Right lobe of liver (tissue), 6 donors: Measurements from ENCODE around the gene CAMTA1. TPM values are rescaled to one million over a fixed set of nuclear protein-coding genes. Genes with fewer than 3 reads are reported as not detected.

Experiments
- ATAC-seq, 4 donors: fragments of 200-7000 bp; cut with Tn5 transposase; one replicate each; pipeline ENCODE4 v1.9.1; 2020; ENCODE audit warnings: mild to moderate bottlenecking in 4 of 4, moderate library complexity in 4 of 4
- DNase-seq, 3 donors: peaks; one replicate each; pipeline ENCODE4 v3.0.0-alpha.2; 2020
- H3K27ac ChIP-seq, 3 donors: fragments of 200-600 bp; one replicate each; pipeline ENCODE4 v1.8.0; 2022
- H3K27me3 ChIP-seq, 2 donors: fragments of 200-600 bp; one replicate each; pipeline ENCODE4 v1.8.0; 2022
- H3K36me3 ChIP-seq, 4 donors: fragments of 200-600 bp; sonication (generic) in 1 of 4; one replicate each; pipeline versions ENCODE4 v1.5.1 to v1.8.0; 2017 to 2022; ENCODE audit warnings: control low read depth in 1 of 4
- H3K4me1 ChIP-seq, 4 donors: fragments of 200-600 bp; sonication (generic) in 1 of 4; one replicate each; pipeline versions ENCODE4 v1.5.1 to v1.8.0; 2017 to 2022; ENCODE audit warnings: control low read depth in 1 of 4
- H3K4me3 ChIP-seq, 3 donors: fragments of 200-600 bp; one replicate each; pipeline ENCODE4 v1.8.0; 2022
- H3K9me3 ChIP-seq, 4 donors: fragments of 200-600 bp; sonication (generic) in 1 of 4; one replicate each; pipeline versions ENCODE4 v1.5.1 to v1.8.0; 2017 to 2022; ENCODE audit warnings: control low read depth in 1 of 4
- POLR2A ChIP-seq: fragments of 450-650 bp; IDR thresholded peaks from one replicate; pipeline ENCODE4 v1.6.1; 2017; ENCODE audit warnings: antibody characterized with exemption, mild to moderate bottlenecking
- WGBS: methylation state at CpG from one replicate; pipeline ENCODE4 v1.1.6; 2018; ENCODE audit warnings: low coverage, low lambda C conversion rate; ENCODE audit not compliant: insufficient coverage; ENCODE audit errors: missing lambda C conversion rate; 5-methylcytosine and 5-hydroxymethylcytosine counted together
- intact Hi-C, 2 donors: fragments of 100-400 bp; cut with DNase I; formaldehyde crosslinking; loops; one replicate each; pipeline versions ENCODE4 v1.11.2 to v1.14.1; 2022
- total RNA-seq, 6 experiments: library from RNA; depleted of rRNA in 2 of 6; stranded (reverse); fragments of >200 nt in 2 of 6; fragmentation: NEBNext Ultra II Directional in 3 of 6; extraction: Animal tissue kit (Norgen Biotek cat#: 25700) in 3 of 6; gene quantifications; one replicate each; pipeline versions ENCODE4 v1.1.0 to v1.2.4, GENCODE V29; 2016 to 2023
- TF ChIP-seq, protein P1 (sequence below), 4 donors: fragments of 200-600 bp in 3 of 4; fragments of 450-650 bp in 1 of 4; IDR thresholded peaks; one replicate each; pipeline versions ENCODE4 v1.5.1 to v1.8.0; 2016 to 2022; ENCODE audit warnings: antibody characterized with exemption in 4 of 4, mild to moderate bottlenecking in 2 of 4
- donor health status: DM: no; HTN: yes; CAD: no.
- donor health status: DM: no; HTN: no; CAD: no.
- donor health status: DM: no; HTN: no; CAD: no.
- donor health status: DM: no; HTN: yes; CAD: no.
- donor health status: DM: no; HTN: yes; CAD: no.

CAMTA1 gene
- total RNA-seq, 6 experiments from 2014 or later: 32.3 to 49.4 (median 37.2) TPM

DNA sequence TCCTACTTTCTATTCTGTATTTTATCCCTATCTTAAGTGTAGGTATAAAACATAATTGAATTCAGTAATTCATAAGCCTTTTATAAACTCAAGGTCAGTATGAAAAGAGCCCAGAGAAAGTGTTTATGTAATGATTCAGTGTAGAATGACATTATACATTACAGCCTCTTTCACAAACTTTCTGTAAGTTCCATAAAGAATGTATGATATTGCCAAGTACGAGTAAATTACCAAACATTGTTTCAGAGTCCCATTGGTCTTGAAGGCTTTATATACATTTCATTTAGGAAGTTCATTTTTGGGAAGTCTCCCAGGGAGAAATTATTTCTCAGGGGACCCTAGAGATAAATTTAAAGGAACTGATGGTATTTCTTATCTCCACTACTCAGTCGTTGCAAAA is 948.0 kb downstream of the CAMTA1 start:
- no peak for ATAC-seq

DNA sequence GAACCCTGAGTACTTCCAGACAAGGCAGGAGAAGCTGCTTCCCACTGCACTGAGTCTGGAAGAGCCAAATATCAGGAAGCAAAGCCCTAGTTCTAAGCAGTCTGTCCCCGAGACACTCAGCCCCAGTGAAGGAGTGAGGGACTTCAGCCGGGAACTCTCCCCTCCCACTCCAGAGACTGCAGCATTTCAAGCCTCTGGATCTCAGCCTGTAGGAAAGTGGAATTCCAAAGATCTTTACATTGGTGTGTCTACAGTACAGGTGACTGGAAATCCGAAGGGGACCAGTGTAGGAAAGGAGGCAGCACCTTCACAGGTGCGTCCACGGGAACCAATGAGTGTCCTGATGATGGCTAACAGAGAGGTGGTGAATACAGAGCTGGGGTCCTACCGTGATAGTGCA is 952.8 kb downstream of the CAMTA1 start:
- TF ChIP-seq, protein P1, sequence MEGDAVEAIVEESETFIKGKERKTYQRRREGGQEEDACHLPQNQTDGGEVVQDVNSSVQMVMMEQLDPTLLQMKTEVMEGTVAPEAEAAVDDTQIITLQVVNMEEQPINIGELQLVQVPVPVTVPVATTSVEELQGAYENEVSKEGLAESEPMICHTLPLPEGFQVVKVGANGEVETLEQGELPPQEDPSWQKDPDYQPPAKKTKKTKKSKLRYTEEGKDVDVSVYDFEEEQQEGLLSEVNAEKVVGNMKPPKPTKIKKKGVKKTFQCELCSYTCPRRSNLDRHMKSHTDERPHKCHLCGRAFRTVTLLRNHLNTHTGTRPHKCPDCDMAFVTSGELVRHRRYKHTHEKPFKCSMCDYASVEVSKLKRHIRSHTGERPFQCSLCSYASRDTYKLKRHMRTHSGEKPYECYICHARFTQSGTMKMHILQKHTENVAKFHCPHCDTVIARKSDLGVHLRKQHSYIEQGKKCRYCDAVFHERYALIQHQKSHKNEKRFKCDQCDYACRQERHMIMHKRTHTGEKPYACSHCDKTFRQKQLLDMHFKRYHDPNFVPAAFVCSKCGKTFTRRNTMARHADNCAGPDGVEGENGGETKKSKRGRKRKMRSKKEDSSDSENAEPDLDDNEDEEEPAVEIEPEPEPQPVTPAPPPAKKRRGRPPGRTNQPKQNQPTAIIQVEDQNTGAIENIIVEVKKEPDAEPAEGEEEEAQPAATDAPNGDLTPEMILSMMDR (IDR thresholded peaks at IDR 0.05): no peak
- TF ChIP-seq POLR2A: no peak
- no peak for ATAC-seq
- intact Hi-C loops: no loop called here

More for the DNA sequence above, 948.0 kb downstream of the CAMTA1 start:
- WGBS: 63% methylated on average over 2 of the region's 2 CpGs
- no peaks in the 10 kb centered on the region for H3K27me3 ChIP-seq
- H3K4me3 ChIP-seq: no peak overlapping the region
- no peaks in the 10 kb centered on the region for H3K4me1 ChIP-seq
- intact Hi-C loops: no loop called here
- H3K36me3 ChIP-seq: no peaks in the 10 kb centered on the region
- H3K27ac ChIP-seq: no peak overlapping the region
- no peak for DNase-seq
- no peak for TF ChIP-seq POLR2A
- TF ChIP-seq, protein P1 (IDR thresholded peaks at IDR 0.05): no peak
- H3K9me3 ChIP-seq: no peaks in the 10 kb centered on the region

DNA sequence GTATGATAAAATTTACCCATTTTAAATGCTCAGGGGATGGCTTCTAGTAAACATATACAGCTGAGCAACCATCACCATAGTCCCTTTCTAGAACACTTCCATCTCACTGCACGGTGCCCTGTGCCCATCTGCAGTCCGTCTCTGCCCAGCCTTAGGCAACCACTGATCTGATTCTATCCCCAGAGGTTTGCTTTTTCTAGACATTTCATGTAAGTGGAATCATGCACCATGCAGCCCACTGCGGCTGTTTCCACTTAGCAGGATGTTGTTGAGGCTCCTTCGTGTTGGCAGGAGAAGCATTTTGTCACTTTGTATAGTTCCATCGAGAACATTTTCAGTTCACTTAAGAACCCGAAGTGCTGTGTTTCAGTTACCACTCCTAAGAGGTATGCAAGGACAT is 958.1 kb downstream of the CAMTA1 start:
- ATAC-seq (no peak), DNase-seq (no peak)
- no peak for TF ChIP-seq POLR2A
- TF ChIP-seq, protein P1 (IDR thresholded peaks at IDR 0.05): no peak
- Histone ChIP-seq H3K27me3 (no peaks in the 10 kb centered on the region), H3K4me3 (no peak overlapping the region), H3K27ac (no peak overlapping the region), H3K9me3 (no peaks in the 10 kb centered on the region), H3K36me3 (no peaks in the 10 kb centered on the region), H3K4me1 (no peaks in the 10 kb centered on the region)
- intact Hi-C loops: no loop called here
- WGBS: 81% methylated on average over 6 of the region's 6 CpGs

More for the DNA sequence above, 952.8 kb downstream of the CAMTA1 start:
- Histone ChIP-seq H3K36me3 (no peaks in the 10 kb centered on the region), H3K4me3 (no peak overlapping the region), H3K9me3 (no peaks in the 10 kb centered on the region), H3K27me3 (no peaks in the 10 kb centered on the region), H3K4me1 (no peaks in the 10 kb centered on the region), H3K27ac (no peak overlapping the region)
- no peak for DNase-seq
- 68% methylated on average over 4 of the region's 6 CpGs for WGBS

DNA sequence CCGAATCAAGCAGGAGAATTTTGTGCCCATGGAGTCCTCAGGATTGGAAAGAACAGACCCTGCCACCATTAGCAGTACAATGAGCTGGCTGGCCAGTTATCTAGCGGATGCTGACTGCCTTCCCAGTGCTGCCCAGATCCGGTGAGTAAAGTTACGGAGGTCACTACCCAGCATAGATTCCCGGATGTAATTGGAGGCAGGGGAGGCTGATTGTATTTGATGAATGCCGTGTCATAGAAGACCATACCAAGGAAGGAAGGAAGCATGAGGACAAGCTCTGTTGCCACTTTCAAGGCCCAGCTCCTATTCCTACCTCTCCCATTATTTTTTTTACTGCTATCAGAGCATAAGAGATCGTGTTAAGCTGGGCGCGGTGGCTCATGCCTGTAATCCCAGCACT is 959.6 kb downstream of the CAMTA1 start:
- H3K27ac ChIP-seq: no peak overlapping the region
- WGBS: 87% methylated on average over 5 of the region's 9 CpGs
- no peaks in the 10 kb centered on the region for H3K36me3 ChIP-seq
- intact Hi-C loops: no loop called here
- ATAC-seq (peak in 1 of 4 donors; percentile 36), DNase-seq (no peak)
- H3K4me3 ChIP-seq: no peak overlapping the region
- H3K9me3 ChIP-seq: no peaks in the 10 kb centered on the region
- no peaks in the 10 kb centered on the region for H3K4me1 ChIP-seq
- no peak for TF ChIP-seq POLR2A
- TF ChIP-seq, protein P1 (IDR thresholded peaks at IDR 0.05): no peak
- H3K27me3 ChIP-seq: no peaks in the 10 kb centered on the region

DNA sequence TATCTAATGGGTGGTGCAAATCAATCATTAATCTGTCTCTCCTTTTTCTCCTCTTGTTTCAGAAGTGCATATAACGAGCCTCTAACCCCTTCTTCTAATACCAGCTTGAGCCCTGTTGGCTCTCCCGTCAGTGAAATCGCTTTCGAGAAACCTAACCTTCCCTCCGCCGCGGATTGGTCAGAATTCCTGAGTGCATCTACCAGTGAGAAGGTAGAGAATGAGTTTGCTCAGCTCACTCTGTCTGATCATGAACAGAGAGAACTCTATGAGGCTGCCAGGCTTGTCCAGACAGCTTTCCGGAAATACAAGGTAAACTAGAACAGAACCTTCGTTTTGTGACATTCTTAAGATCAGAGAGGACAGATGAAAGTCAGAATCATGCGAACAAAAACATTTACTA is 960.5 kb downstream of the CAMTA1 start:
- intact Hi-C loops: no loop called here
- Histone ChIP-seq H3K27ac (no peak overlapping the region), H3K4me3 (no peak overlapping the region), H3K4me1 (no peaks in the 10 kb centered on the region), H3K36me3 (no peaks in the 10 kb centered on the region), H3K9me3 (no peaks in the 10 kb centered on the region), H3K27me3 (no peaks in the 10 kb centered on the region)
- 84% methylated on average over 10 of the region's 10 CpGs for WGBS
- no peak for DNase-seq
- TF ChIP-seq, protein P1 (IDR thresholded peaks at IDR 0.05): no peak
- ATAC-seq: no peak
